GM23338 (cell line): ENCODE measurements around the gene SLC15A5. TPM values are rescaled to one million over a fixed set of nuclear protein-coding genes. Genes with fewer than 3 reads are reported as not detected.

Experiments used
- ETS1 ChIP-seq: IDR thresholded peaks from 2 replicates; pipeline ENCODE4 v1.6.1; 2016; ENCODE audit warnings: antibody characterized with exemption
- POLR2AphosphoS5 ChIP-seq: IDR thresholded peaks from 2 replicates; pipeline ENCODE4 v1.6.1; 2016; ENCODE audit warnings: antibody characterized with exemption, low read depth
- REST ChIP-seq: IDR thresholded peaks from one replicate; pipeline ENCODE4 v1.6.1; 2018; ENCODE audit warnings: antibody characterized with exemption; ENCODE audit not compliant: unreplicated experiment
- STAT1 ChIP-seq: IDR thresholded peaks from one replicate; pipeline ENCODE4 v1.6.1; 2016; ENCODE audit warnings: antibody characterized with exemption; ENCODE audit not compliant: unreplicated experiment
- ZNF114 ChIP-seq: fragments of 250-450 bp; sonication (Bioruptor Pico); IDR thresholded peaks from 2 replicates; pipeline ENCODE4 v1.5.0; 2020; ENCODE audit warnings: mild to moderate bottlenecking, moderate library complexity
- ZNF462 ChIP-seq: fragments of 250-450 bp; sonication (Bioruptor Pico); IDR thresholded peaks from 2 replicates; pipeline ENCODE4 v1.5.0; 2020; ENCODE audit warnings: mild to moderate bottlenecking, moderate library complexity
- polyA plus RNA-seq: library from polyadenylated mRNA; unstranded; fragments of >200 nt; fragmentation: Nextera tagmentation; extraction: Ambion mirVana; gene quantifications from 2 replicates; pipeline ENCODE4 v1.2.1, GENCODE V29; 2016
- total RNA-seq: library from RNA; depleted of rRNA; stranded (reverse); fragments of >200 nt; shearing (Covaris generic); gene quantifications from 2 replicates; pipeline ENCODE4 v1.2.3, GENCODE V29; 2014
- TF ChIP-seq, protein P1 (sequence below), 2 experiments: fragments of 200-600 bp in 1 of 2; sonication (generic) in 1 of 2; conservative IDR thresholded peaks; 2 replicates each; pipeline versions ENCODE4 v1.5.1 to v1.6.1; 2016 to 2017; ENCODE audit warnings: antibody characterized with exemption in 2 of 2, low read depth in 2 of 2, mild to moderate bottlenecking in 2 of 2, moderate library complexity in 1 of 2

Gene SLC15A5
- total and polyA plus RNA-seq, 2 experiments from 2014 or later: not detected

GRCh38 chr12:16155938-16156337, 121.5 kb downstream of the SLC15A5 start (continued):
- TF ChIP-seq ZNF462 (CRISPR knock-in tag): no peak
- TF ChIP-seq POLR2AphosphoS5: no peak
- no peak for TF ChIP-seq ZNF114 (CRISPR knock-in tag)
- TF ChIP-seq, protein P1, sequence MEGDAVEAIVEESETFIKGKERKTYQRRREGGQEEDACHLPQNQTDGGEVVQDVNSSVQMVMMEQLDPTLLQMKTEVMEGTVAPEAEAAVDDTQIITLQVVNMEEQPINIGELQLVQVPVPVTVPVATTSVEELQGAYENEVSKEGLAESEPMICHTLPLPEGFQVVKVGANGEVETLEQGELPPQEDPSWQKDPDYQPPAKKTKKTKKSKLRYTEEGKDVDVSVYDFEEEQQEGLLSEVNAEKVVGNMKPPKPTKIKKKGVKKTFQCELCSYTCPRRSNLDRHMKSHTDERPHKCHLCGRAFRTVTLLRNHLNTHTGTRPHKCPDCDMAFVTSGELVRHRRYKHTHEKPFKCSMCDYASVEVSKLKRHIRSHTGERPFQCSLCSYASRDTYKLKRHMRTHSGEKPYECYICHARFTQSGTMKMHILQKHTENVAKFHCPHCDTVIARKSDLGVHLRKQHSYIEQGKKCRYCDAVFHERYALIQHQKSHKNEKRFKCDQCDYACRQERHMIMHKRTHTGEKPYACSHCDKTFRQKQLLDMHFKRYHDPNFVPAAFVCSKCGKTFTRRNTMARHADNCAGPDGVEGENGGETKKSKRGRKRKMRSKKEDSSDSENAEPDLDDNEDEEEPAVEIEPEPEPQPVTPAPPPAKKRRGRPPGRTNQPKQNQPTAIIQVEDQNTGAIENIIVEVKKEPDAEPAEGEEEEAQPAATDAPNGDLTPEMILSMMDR (conservative IDR thresholded peaks at IDR 0.05; ENCODE audit: low read depth in 2 of 2): no peak
- TF ChIP-seq REST: no peak
- no peak for TF ChIP-seq ETS1
- no peak for TF ChIP-seq STAT1
